IMR-90 (cell line): ENCODE results near the gene AOPEP.

Experiments used
- CEBPB ChIP-seq: IDR thresholded peaks from 2 replicates; pipeline ENCODE4 v1.6.1; 2012; ENCODE audit warnings: low read depth, low read length, improper control_type of control experiment
- CTCF ChIP-seq: conservative IDR thresholded peaks from 2 replicates; pipeline ENCODE4 v1.5.1; 2012; ENCODE audit warnings: mild to moderate bottlenecking, low read depth, low read length, improper control_type of control experiment
- ELK1 ChIP-seq: fragments of 150-350 bp; IDR thresholded peaks from 2 replicates; pipeline ENCODE4 v1.6.1; 2016; ENCODE audit warnings: low read depth, mild to moderate bottlenecking, low read length, moderate library complexity, borderline replicate concordance
- FOS ChIP-seq: fragments of 150-350 bp; IDR thresholded peaks from 2 replicates; pipeline ENCODE4 v1.6.1; 2016; ENCODE audit warnings: low read depth, low read length
- MAFK ChIP-seq: IDR thresholded peaks from 2 replicates; pipeline ENCODE4 v1.6.1; 2012; ENCODE audit warnings: low read depth, low read length, improper control_type of control experiment
- MXI1 ChIP-seq: IDR thresholded peaks from 2 replicates; pipeline ENCODE4 v1.6.1; 2012; ENCODE audit warnings: low read depth, mild to moderate bottlenecking, low read length, moderate library complexity, borderline replicate concordance
- NFE2L2 ChIP-seq: fragments of 150-350 bp; IDR thresholded peaks from 2 replicates; pipeline ENCODE4 v1.6.1; 2016; ENCODE audit warnings: low read depth, mild to moderate bottlenecking, low read length
- POLR2A ChIP-seq: IDR thresholded peaks from 2 replicates; pipeline ENCODE4 v1.6.1; 2012; ENCODE audit warnings: mild to moderate bottlenecking, low read depth, low read length
- RAD21 ChIP-seq: IDR thresholded peaks from 2 replicates; pipeline ENCODE4 v1.6.1; 2012; ENCODE audit warnings: low read length, improper control_type of control experiment
- RCOR1 ChIP-seq: IDR thresholded peaks from 2 replicates; pipeline ENCODE4 v1.6.1; 2012; ENCODE audit warnings: mild to moderate bottlenecking, low read length, improper control_type of control experiment; ENCODE audit not compliant: insufficient replicate concordance
- RFX5 ChIP-seq: IDR thresholded peaks from 2 replicates; pipeline ENCODE4 v1.8.0; 2012; ENCODE audit warnings: low read depth, mild to moderate bottlenecking, low read length, moderate library complexity
- SMC3 ChIP-seq: fragments of 150-350 bp; IDR thresholded peaks from 2 replicates; pipeline ENCODE4 v1.6.1; 2016; ENCODE audit warnings: low read depth, mild to moderate bottlenecking, antibody characterized with exemption, low read length, moderate library complexity
- USF2 ChIP-seq: fragments of 150-350 bp; IDR thresholded peaks from 2 replicates; pipeline ENCODE4 v1.6.1; 2017; ENCODE audit warnings: mild to moderate bottlenecking, antibody characterized with exemption, low read length, low read depth

- TF ChIP-seq CTCF (no peak), POLR2A (no peak), CEBPB (no peak), USF2 (no peak), RFX5 (no peak), RAD21 (no peak), MAFK (no peak), MXI1 (no peak), NFE2L2 (no peak), ELK1 (no peak), SMC3 (no peak), FOS (no peak), RCOR1 (no peak)
These were observed 268.7 kb downstream of the AOPEP start for GRCh38 chr9:94995048-94995693.
